Activated CD8-positive, alpha-beta memory T cell treated with anti-CD3 and anti-CD28 coated beads, Interleukin-2, amount 50 U/mL, for 1 hour (primary cell): Measurements from ENCODE around the gene NSMCE3.

ENCODE experiments used
- DNase-seq: peaks from one replicate; pipeline ENCODE4 v3.0.0-alpha.2; 2020; ENCODE audit errors: extremely low read depth

The NSMCE3 gene

GRCh38 chr15:29269485-29270168, at the start of gene NSMCE3:
TSS of gene NSMCE3 (minus strand) at chr15:29269822. CDS start at chr15:29269705, 117 bp downstream.
- DNase-seq: peak; percentile 69

GRCh38 chr15:29316422-29316821, 46.8 kb upstream of the NSMCE3 start:
- DNase-seq: no peak

DNA sequence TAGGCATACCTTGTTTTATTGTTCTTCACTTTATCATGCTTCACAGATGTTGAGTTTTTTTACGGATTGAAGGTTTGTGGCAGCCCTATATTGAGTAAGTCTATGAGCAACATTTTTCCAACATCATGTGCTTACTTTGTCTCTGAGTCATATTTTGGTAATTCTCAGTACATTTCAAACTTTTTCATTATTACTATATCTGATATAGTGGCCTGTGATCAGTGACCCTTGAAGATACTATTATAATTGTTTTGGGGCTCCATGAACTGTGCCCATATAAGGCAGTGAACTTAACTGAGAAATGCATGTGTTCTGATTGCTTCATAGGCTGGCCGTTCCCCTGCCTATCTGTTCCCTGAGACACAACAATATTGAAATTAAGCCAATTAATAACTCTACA, 42.8 kb upstream of the NSMCE3 start:
- no peak for DNase-seq

DNA sequence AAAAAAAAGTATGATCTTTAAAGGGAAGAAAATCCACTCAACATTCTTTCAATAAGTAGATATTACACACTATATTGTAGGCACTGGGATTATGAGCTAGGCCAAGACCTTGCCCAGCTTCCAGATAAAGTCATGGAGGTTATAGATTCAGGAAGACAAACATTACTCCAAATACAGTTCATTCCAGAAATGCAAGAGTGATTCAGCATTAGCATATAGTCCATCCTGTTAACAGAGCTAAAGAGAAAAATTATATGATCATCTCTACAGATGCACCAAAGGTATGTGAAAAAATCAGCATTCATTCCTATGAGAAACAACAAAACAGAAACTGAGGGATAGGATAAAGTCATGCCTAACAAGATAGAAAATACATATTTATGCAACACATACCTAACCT, 42.1 kb upstream of the NSMCE3 start:
- no peak for DNase-seq

DNA sequence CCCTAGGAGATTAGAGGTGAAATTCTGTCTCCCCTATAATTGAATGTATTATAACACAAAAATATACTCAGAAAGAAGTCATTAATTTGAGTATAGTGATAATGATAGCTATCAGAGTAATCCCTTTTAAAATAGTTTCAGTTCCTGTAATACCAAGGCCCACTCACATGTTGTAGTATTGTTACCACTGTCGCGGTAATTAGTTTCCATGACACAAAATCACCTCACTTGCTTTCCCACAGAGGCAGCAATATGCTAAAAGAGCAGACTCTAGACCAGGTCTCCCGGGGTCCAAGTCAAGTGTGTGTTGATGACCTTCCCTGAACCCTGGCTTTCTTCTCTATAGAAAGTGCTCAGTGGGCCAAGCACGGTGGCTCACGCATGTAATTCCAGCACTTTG, 39.5 kb upstream of the NSMCE3 start:
- no peak for DNase-seq

- no peak for DNase-seq
Observed at GRCh38 chr15:29308299-29308698, 38.7 kb upstream of the NSMCE3 start.

GRCh38 chr15:29305556-29305955, 35.9 kb upstream of the NSMCE3 start:
- no peak for DNase-seq

GRCh38 chr15:29302871-29303270, 33.2 kb upstream of the NSMCE3 start:
- no peak for DNase-seq

GRCh38 chr15:29299784-29300183, 30.2 kb upstream of the NSMCE3 start:
- no peak for DNase-seq

GRCh38 chr15:29299331-29299730, 29.7 kb upstream of the NSMCE3 start:
- DNase-seq: no peak

GRCh38 chr15:29294732-29295325, 25.2 kb upstream of the NSMCE3 start:
- DNase-seq: no peak

GRCh38 chr15:29291067-29291845, 21.6 kb upstream of the NSMCE3 start:
- DNase-seq: no peak

- no peak for DNase-seq
Observed at GRCh38 chr15:29289173-29289572, 19.6 kb upstream of the NSMCE3 start.

- DNase-seq: no peak
Observed at GRCh38 chr15:29285386-29285785, 15.8 kb upstream of the NSMCE3 start.

DNA sequence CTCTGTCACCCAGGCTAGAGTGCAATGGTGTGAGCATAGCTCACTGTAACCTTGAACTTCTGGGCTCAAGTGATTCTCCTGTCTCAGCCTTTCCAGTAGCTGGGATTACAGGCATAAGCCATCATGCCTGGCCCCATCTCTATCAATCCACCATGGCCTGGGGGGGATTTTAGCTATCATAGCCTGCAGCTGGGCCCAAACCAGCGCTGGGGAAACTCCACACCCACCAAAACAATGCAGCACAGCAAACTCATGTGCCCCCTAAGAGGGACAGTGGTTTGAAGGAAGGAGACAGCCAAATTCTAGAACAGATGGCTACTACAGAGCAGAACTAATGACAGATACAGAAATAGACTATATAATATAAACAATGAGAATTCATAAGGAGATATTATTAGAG, 13.8 kb upstream of the NSMCE3 start:
- no peak for DNase-seq

- no peak for DNase-seq
Observed at GRCh38 chr15:29280514-29280913, 10.9 kb upstream of the NSMCE3 start.

- DNase-seq: no peak
Observed at GRCh38 chr15:29278436-29279105, 8.9 kb upstream of the NSMCE3 start.

- DNase-seq: no peak
Observed at GRCh38 chr15:29276366-29276765, 6.7 kb upstream of the NSMCE3 start.

- DNase-seq: no peak
Observed at GRCh38 chr15:29275855-29276254, 6.2 kb upstream of the NSMCE3 start.

DNA sequence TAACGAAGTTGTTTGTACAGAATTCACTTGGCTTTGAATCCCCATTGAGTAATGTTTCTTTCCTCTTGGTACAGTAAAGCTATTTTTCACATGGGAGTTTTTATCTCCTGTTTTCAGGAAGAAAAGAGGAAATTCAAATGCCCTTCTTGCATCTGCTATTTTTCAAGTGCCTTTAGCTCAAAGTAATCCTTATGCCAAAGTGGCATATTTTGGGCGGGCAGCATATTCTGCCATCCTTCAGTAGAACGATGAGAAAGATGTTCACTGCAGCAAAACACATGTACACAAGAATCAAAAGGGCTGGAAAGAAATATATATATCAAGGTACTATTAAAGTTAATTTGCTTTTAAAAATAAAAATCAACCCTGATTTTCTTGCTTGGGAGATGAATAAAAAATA, 5.3 kb upstream of the NSMCE3 start:
- no peak for DNase-seq

DNA sequence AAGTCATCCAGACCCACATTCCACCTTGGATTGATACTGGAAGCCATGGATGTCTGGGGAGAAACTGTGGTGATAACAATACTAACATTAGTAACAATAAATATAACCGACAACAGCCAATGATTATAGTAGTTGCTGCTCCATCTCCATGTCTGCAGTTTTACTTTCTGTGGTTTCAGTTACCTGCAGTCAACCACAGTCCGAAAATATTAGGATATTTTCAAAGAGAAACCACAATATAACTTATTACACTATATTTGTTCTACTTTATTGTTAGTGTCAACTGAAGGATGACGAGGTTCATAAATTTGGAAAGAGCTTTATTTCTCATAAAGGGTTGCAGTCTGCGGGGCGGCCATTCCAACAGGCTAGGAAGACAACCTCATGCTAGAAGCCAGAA, 2.6 kb upstream of the NSMCE3 start:
- no peak for DNase-seq

GRCh38 chr15:29270976-29271375, 1.4 kb upstream of the NSMCE3 start:
- DNase-seq: no peak
